GM12878 (cell line): ENCODE data around the gene PGGT1B.

Experiments used
- BHLHE40 ChIP-seq, 2 experiments: fragments of 450-650 bp in 1 of 2; IDR thresholded peaks; 2 replicates each; pipeline ENCODE4 v1.6.1; 2011 to 2017; ENCODE audit warnings: low read depth in 2 of 2, borderline replicate concordance in 1 of 2, improper control_type of control experiment in 1 of 2, low read length in 1 of 2, mild to moderate bottlenecking in 1 of 2
- CBX3 ChIP-seq: fragments of 200-600 bp; sonication (generic); IDR thresholded peaks from 2 replicates; pipeline ENCODE4 v1.6.1; 2016; ENCODE audit warnings: low read depth, borderline replicate concordance
- HDAC2 ChIP-seq: fragments of 200-600 bp; sonication (generic); IDR thresholded peaks from 2 replicates; pipeline ENCODE4 v1.6.1; 2017
- PML ChIP-seq: IDR thresholded peaks from 2 replicates; pipeline ENCODE4 v1.6.1; 2012; ENCODE audit warnings: low read length, inconsistent platforms
- POLR2A ChIP-seq: IDR thresholded peaks from 2 replicates; pipeline ENCODE4 v1.6.1; 2011; ENCODE audit warnings: low read depth, mild to moderate bottlenecking, low read length
- RELA ChIP-seq: fragments of 450-650 bp; IDR thresholded peaks from 2 replicates; pipeline ENCODE4 v1.8.0; 2014; ENCODE audit warnings: borderline replicate concordance; ENCODE audit not compliant: partially characterized antibody
- TF ChIP-seq, protein P1 (sequence below): IDR thresholded peaks from 2 replicates; pipeline ENCODE4 v1.6.1; 2011; ENCODE audit warnings: borderline replicate concordance, low read depth, mild to moderate bottlenecking, moderate library complexity, low read length; ENCODE audit not compliant: insufficient read depth, poor library complexity, severe bottlenecking

GRCh38 chr5:115191474-115192031, 71.1 kb downstream of the PGGT1B start:
- no peak for TF ChIP-seq POLR2A
- TF ChIP-seq CBX3, result no peak
- TF ChIP-seq PML, result no peak
- TF ChIP-seq, protein P1, sequence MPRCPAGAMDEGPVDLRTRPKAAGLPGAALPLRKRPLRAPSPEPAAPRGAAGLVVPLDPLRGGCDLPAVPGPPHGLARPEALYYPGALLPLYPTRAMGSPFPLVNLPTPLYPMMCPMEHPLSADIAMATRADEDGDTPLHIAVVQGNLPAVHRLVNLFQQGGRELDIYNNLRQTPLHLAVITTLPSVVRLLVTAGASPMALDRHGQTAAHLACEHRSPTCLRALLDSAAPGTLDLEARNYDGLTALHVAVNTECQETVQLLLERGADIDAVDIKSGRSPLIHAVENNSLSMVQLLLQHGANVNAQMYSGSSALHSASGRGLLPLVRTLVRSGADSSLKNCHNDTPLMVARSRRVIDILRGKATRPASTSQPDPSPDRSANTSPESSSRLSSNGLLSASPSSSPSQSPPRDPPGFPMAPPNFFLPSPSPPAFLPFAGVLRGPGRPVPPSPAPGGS, result no peak
- no peak for TF ChIP-seq HDAC2
- TF ChIP-seq BHLHE40 (IDR thresholded peaks at IDR 0.05; ENCODE audit: borderline replicate concordance in 1 of 2, low read depth in 2 of 2, low read length in 1 of 2), result no peak
- TF ChIP-seq RELA, result no peak
